ENCODE measurements around the gene SARDH. TPM values are rescaled to one million over a fixed set of nuclear protein-coding genes. Genes with fewer than 3 reads are reported as not detected.

SARDH gene
- total and polyA plus RNA-seq, 2 donors (not counting 1 experiment from before 2014, with no cell fraction given), result 0.03 to 0.07 TPM

- Histone ChIP-seq H3K4me2 (replicated peaks; ENCODE audit: low read depth, low read length, poor library complexity, severe bottlenecking) (peak overlapping the region; percentile 92), H3K9me3 (ENCODE audit: control extremely low read depth in 1 of 3, control insufficient read depth in 2 of 3, insufficient read depth in 1 of 3, low read length in 2 of 3) (no peaks in the 10 kb centered on the region), H3K27ac (ENCODE audit: low read length in 2 of 2) (no peak overlapping the region), H3K27me3 (replicated peaks in 1 of 4; ENCODE audit: control extremely low read depth in 1 of 4, control insufficient read depth in 3 of 4, insufficient read depth in 4 of 4, low read length in 3 of 4) (no peaks in the 10 kb centered on the region), H3K4me3 (ENCODE audit: control extremely low read depth in 1 of 5, extremely low read depth in 1 of 5, insufficient read depth in 1 of 5, low read depth in 2 of 5, low read length in 4 of 5) (peak overlapping the region in 3 of 5 experiments; percentile 13 to 63 (median 51)), H4K20me1 (ENCODE audit: control insufficient read depth, insufficient read depth, low read length, poor library complexity, severe bottlenecking) (no peaks in the 10 kb centered on the region), H3K9ac (ENCODE audit: low read length) (peak overlapping the region; percentile 67), H3K36me3 (replicated peaks in 1 of 2; ENCODE audit: control extremely low read depth in 1 of 2, control insufficient read depth in 1 of 2, extremely low read depth in 1 of 2, insufficient read depth in 2 of 2, low read length in 1 of 2) (no peaks in the 10 kb centered on the region), H3K79me2 (ENCODE audit: control insufficient read depth, insufficient read depth, low read length) (no peaks in the 10 kb centered on the region), H3K4me1 (ENCODE audit: control insufficient read depth in 2 of 2, insufficient read depth in 2 of 2, low read length in 2 of 2) (peaks cover 25 to 36% of the 10 kb centered on the region in 2 donors), H2AFZ (ENCODE audit: insufficient read depth, low read depth, low read length, poor library complexity, severe bottlenecking) (peak overlapping the region; percentile 75)
- Mint-ChIP-seq H3K27me3 (peaks cover 7% of the 10 kb centered on the region), H3K27ac (no peak overlapping the region), H3K4me1 (peaks cover 35% of the 10 kb centered on the region), H3K4me3 (peak overlapping the region; percentile 32), H3K9me3 (ENCODE audit: insufficient read depth) (no peaks in the 10 kb centered on the region)
- WGBS (ENCODE audit: insufficient coverage), result 74% methylated on average over 7 of the region's 13 CpGs
- intact Hi-C loops (cut with micrococcal nuclease), result loop anchor here (5.0 kb wide), 1 partner anchor 49 kb away; no protein-coding TSS in a partner anchor
- ChIA-PET POLR2A (no interaction called here), CTCF (interaction anchor here (1.0 to 2.6 kb wide), 3 partner anchors 12 to 43 kb away, joined by 3 to 12 read pairs (median 4); no protein-coding TSS in a partner anchor)
- no peak for DNase-seq
- TF ChIP-seq, protein P1, sequence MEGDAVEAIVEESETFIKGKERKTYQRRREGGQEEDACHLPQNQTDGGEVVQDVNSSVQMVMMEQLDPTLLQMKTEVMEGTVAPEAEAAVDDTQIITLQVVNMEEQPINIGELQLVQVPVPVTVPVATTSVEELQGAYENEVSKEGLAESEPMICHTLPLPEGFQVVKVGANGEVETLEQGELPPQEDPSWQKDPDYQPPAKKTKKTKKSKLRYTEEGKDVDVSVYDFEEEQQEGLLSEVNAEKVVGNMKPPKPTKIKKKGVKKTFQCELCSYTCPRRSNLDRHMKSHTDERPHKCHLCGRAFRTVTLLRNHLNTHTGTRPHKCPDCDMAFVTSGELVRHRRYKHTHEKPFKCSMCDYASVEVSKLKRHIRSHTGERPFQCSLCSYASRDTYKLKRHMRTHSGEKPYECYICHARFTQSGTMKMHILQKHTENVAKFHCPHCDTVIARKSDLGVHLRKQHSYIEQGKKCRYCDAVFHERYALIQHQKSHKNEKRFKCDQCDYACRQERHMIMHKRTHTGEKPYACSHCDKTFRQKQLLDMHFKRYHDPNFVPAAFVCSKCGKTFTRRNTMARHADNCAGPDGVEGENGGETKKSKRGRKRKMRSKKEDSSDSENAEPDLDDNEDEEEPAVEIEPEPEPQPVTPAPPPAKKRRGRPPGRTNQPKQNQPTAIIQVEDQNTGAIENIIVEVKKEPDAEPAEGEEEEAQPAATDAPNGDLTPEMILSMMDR (IDR thresholded peaks at IDR 0.05), result no peak
- TF ChIP-seq EZH2 (IDR thresholded peaks at IDR 0.05; ENCODE audit: borderline replicate concordance, insufficient read depth, low read depth, low read length, poor library complexity, severe bottlenecking), result no peak
- no peak for ATAC-seq (ENCODE audit: low read depth)
These were observed 581 bp upstream of the SARDH start for GRCh38 chr9:133738640-133739225.

GRCh38 chr9:133737071-133737773 is 930 bp downstream of the SARDH start:
- peaks cover 39% of the 10 kb centered on the region for H3K4me1 Mint-ChIP-seq
- intact Hi-C loops (cut with micrococcal nuclease), result loop anchor here (5.0 kb wide), 1 partner anchor 50 kb away; no protein-coding TSS in a partner anchor
- H3K9ac ChIP-seq (ENCODE audit: low read length), result no peak overlapping the region

More at GRCh38 chr9:133737071-133737773, 930 bp downstream of the SARDH start:
- CTCF ChIA-PET, result interaction anchor here (1.1 to 2.6 kb wide), 2 partner anchors 10 to 13 kb away, joined by 4 to 12 read pairs; no protein-coding TSS in a partner anchor
- Mint-ChIP-seq H3K9me3 (ENCODE audit: insufficient read depth) (no peaks in the 10 kb centered on the region), H3K4me3 (no peak overlapping the region), H3K27ac (no peak overlapping the region), H3K27me3 (peaks cover 7% of the 10 kb centered on the region)
- no peak overlapping the region for H3K4me2 ChIP-seq (replicated peaks; ENCODE audit: low read depth, low read length, poor library complexity, severe bottlenecking)
- 51% methylated on average over 14 of the region's 15 CpGs for WGBS (ENCODE audit: insufficient coverage)
- H3K4me1 ChIP-seq (ENCODE audit: control insufficient read depth in 2 of 2, insufficient read depth in 2 of 2, low read length in 2 of 2), result peaks cover 25 to 36% of the 10 kb centered on the region in 2 donors
- no peaks in the 10 kb centered on the region for H4K20me1 ChIP-seq (ENCODE audit: control insufficient read depth, insufficient read depth, low read length, poor library complexity, severe bottlenecking)
- H3K27me3 ChIP-seq (replicated peaks in 1 of 4; ENCODE audit: control extremely low read depth in 1 of 4, control insufficient read depth in 3 of 4, insufficient read depth in 4 of 4, low read length in 3 of 4), result no peaks in the 10 kb centered on the region
- H3K36me3 ChIP-seq (replicated peaks in 1 of 2; ENCODE audit: control extremely low read depth in 1 of 2, control insufficient read depth in 1 of 2, extremely low read depth in 1 of 2, insufficient read depth in 2 of 2, low read length in 1 of 2), result no peaks in the 10 kb centered on the region
- POLR2A ChIA-PET, result no interaction called here
- no peak for TF ChIP-seq EZH2 (IDR thresholded peaks at IDR 0.05; ENCODE audit: borderline replicate concordance, insufficient read depth, low read depth, low read length, poor library complexity, severe bottlenecking)
- ATAC-seq (ENCODE audit: low read depth) (no peak), DNase-seq (no peak)
- no peak overlapping the region for H3K4me3 ChIP-seq (ENCODE audit: control extremely low read depth in 1 of 5, extremely low read depth in 1 of 5, insufficient read depth in 1 of 5, low read depth in 2 of 5, low read length in 4 of 5)
- H3K27ac ChIP-seq (ENCODE audit: low read length in 2 of 2), result no peak overlapping the region
- no peak overlapping the region for H2AFZ ChIP-seq (ENCODE audit: insufficient read depth, low read depth, low read length, poor library complexity, severe bottlenecking)
- no peaks in the 10 kb centered on the region for H3K79me2 ChIP-seq (ENCODE audit: control insufficient read depth, insufficient read depth, low read length)
- H3K9me3 ChIP-seq (ENCODE audit: control extremely low read depth in 1 of 3, control insufficient read depth in 2 of 3, insufficient read depth in 1 of 3, low read length in 2 of 3), result no peaks in the 10 kb centered on the region
